Mesendoderm (in vitro differentiated cells): ENCODE measurements around the gene UXS1.

ENCODE experiments used
- DNase-seq: peaks from one replicate; pipeline ENCODE4 v3.0.0; 2013
- H2AK5ac ChIP-seq: 2 replicates; pipeline ENCODE4 v1.6.1; 2013; ENCODE audit warnings: low read length, inconsistent platforms
- H2BK120ac ChIP-seq: 2 replicates; pipeline ENCODE4 v1.6.1; 2013; ENCODE audit warnings: low read depth, mild to moderate bottlenecking, low read length, moderate library complexity, mixed read lengths
- H2BK15ac ChIP-seq: replicated peaks from 2 replicates; pipeline ENCODE4 v1.6.1; 2013; ENCODE audit warnings: low read depth, mild to moderate bottlenecking, moderate library complexity
- H2BK5ac ChIP-seq: 2 replicates; pipeline ENCODE4 v1.6.1; 2013; ENCODE audit warnings: low read length, inconsistent platforms
- H3K18ac ChIP-seq: 2 replicates; pipeline ENCODE4 v1.6.1; 2013; ENCODE audit warnings: mild to moderate bottlenecking, low read length, mixed read lengths
- H3K23ac ChIP-seq: one replicate; pipeline ENCODE4 v1.6.1; 2013; ENCODE audit warnings: low read length
- H3K27ac ChIP-seq: 2 replicates; pipeline ENCODE4 v1.5.1; 2013; ENCODE audit warnings: low read depth, mild to moderate bottlenecking, inconsistent platforms, low read length, moderate library complexity
- H3K27me3 ChIP-seq: 2 replicates; pipeline ENCODE4 v1.6.1; 2013; ENCODE audit warnings: low read length, control low read depth, mild to moderate bottlenecking, inconsistent platforms; ENCODE audit not compliant: insufficient read depth, poor library complexity
- H3K36me3 ChIP-seq: 2 replicates; pipeline ENCODE4 v1.6.1; 2013; ENCODE audit warnings: low read length, inconsistent platforms; ENCODE audit not compliant: control insufficient read depth, insufficient read depth
- H3K4ac ChIP-seq: one replicate; pipeline ENCODE4 v1.6.1; 2013; ENCODE audit warnings: low read depth, mild to moderate bottlenecking, low read length, moderate library complexity
- H3K4me1 ChIP-seq: 2 replicates; pipeline ENCODE4 v1.6.1; 2013; ENCODE audit warnings: low read depth, low read length, inconsistent platforms; ENCODE audit not compliant: control insufficient read depth
- H3K4me2 ChIP-seq: 2 replicates; pipeline ENCODE4 v1.6.1; 2013; ENCODE audit warnings: low read length
- H3K4me3 ChIP-seq: 2 replicates; pipeline ENCODE4 v1.5.1; 2013; ENCODE audit warnings: mild to moderate bottlenecking, low read length
- H3K56ac ChIP-seq: one replicate; pipeline ENCODE4 v1.6.1; 2013; ENCODE audit warnings: low read length
- H3K79me1 ChIP-seq: 2 replicates; pipeline ENCODE4 v1.6.1; 2013; ENCODE audit warnings: low read length, inconsistent platforms
- H3K79me2 ChIP-seq: 2 replicates; pipeline ENCODE4 v1.6.1; 2013; ENCODE audit warnings: mild to moderate bottlenecking, low read length; ENCODE audit not compliant: control insufficient read depth, insufficient read depth
- H3K9ac ChIP-seq: 2 replicates; pipeline ENCODE4 v1.6.1; 2013; ENCODE audit warnings: low read length, inconsistent platforms
- H4K5ac ChIP-seq: one replicate; pipeline ENCODE4 v1.6.1; 2013; ENCODE audit warnings: low read length
- H4K8ac ChIP-seq: one replicate; pipeline ENCODE4 v1.6.1; 2013; ENCODE audit warnings: low read depth, mild to moderate bottlenecking, control low read depth, low read length, moderate library complexity
- WGBS: extraction: QIAGEN DNeasy Blood & Tissue Kit; methylation state at CpG from one replicate; pipeline ENCODE4 v1.1.7; 2013; ENCODE audit warnings: low lambda C conversion rate, missing lambda C conversion rate; ENCODE audit not compliant: insufficient coverage; ENCODE audit errors: extremely low coverage; 5-methylcytosine and 5-hydroxymethylcytosine counted together

UXS1 gene

DNA sequence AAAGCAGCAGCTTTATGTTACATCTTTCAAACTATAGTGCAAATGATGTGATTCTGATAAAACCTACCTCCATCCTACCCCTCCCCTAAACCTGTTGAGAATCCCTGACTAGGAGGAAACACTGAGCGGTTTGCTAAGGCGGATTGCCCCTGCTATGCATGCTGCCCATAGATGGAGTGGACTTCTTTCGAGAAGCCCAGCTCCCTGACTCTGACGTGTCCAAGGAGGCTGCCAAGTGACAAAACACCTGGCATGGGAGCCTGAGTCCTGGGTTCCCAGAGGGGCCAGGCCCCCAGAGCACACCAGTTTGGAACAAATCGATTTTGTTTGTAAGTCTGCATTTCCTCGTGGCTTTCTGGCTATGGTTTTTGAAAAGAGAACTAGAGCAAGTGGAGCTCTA, 1.4 kb upstream of the UXS1 start:
- H3K23ac ChIP-seq: no peak overlapping the region
- H3K56ac ChIP-seq: no peak overlapping the region
- H3K27me3 ChIP-seq: no peaks in the 10 kb centered on the region
- no peak overlapping the region for H2BK5ac ChIP-seq
- H3K18ac ChIP-seq: no peak overlapping the region
- H2BK15ac ChIP-seq: no peak overlapping the region
- no peak overlapping the region for H3K4me3 ChIP-seq
- no peak overlapping the region for H3K4ac ChIP-seq
- no peak overlapping the region for H3K27ac ChIP-seq
- H2BK120ac ChIP-seq: no peak overlapping the region
- WGBS: no CpG with 5 or more reads among the region's 6 CpGs
- H2AK5ac ChIP-seq: no peak overlapping the region
- peaks cover 15% of the 10 kb centered on the region for H3K79me1 ChIP-seq
- no peak for DNase-seq
- no peak overlapping the region for H3K4me2 ChIP-seq
- peaks cover 5% of the 10 kb centered on the region for H3K4me1 ChIP-seq
- H3K36me3 ChIP-seq: no peaks in the 10 kb centered on the region
- no peak overlapping the region for H3K9ac ChIP-seq
- peaks cover 23% of the 10 kb centered on the region for H3K79me2 ChIP-seq
- H4K8ac ChIP-seq: no peak overlapping the region
- no peak overlapping the region for H4K5ac ChIP-seq

DNA sequence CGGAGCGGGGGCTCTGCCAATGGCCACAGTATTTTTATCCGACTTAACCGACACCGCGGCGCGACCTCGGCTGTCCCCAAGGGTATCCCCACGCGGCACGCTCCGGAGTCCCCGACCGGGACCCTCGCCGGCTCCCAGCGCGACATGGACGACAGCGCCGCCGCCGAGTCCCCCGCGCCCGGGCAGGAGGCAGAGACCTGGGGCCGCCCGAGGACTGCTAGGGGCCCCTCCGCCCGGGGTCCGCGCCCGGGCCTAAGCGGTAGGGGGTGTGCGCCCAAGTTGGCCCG, 468 bp downstream of the UXS1 start:
- peak overlapping the region; percentile 87 for H3K4me2 ChIP-seq
- peak overlapping the region; percentile 77 for H3K4ac ChIP-seq
- no peak overlapping the region for H3K23ac ChIP-seq
- H3K4me3 ChIP-seq: peak overlapping the region; percentile 86
- H2BK120ac ChIP-seq: no peak overlapping the region
- WGBS: no CpG with 5 or more reads among the region's 37 CpGs
- no peak overlapping the region for H2BK5ac ChIP-seq
- peak overlapping the region; percentile 96 for H3K18ac ChIP-seq
- H3K79me2 ChIP-seq: peaks cover 32% of the 10 kb centered on the region
- H3K56ac ChIP-seq: peak overlapping the region; percentile 94
- H3K27ac ChIP-seq: peak overlapping the region; percentile 48
- peak overlapping the region; percentile 82 for H3K9ac ChIP-seq
- peaks cover 10% of the 10 kb centered on the region for H3K4me1 ChIP-seq
- peak; percentile 14 for DNase-seq
- peaks cover 20% of the 10 kb centered on the region for H3K79me1 ChIP-seq
- H4K8ac ChIP-seq: no peak overlapping the region
- H3K27me3 ChIP-seq: no peaks in the 10 kb centered on the region
- H2BK15ac ChIP-seq: no peak overlapping the region
- no peak overlapping the region for H2AK5ac ChIP-seq
- no peaks in the 10 kb centered on the region for H3K36me3 ChIP-seq
- H4K5ac ChIP-seq: no peak overlapping the region

- peak overlapping the region; percentile 87 for H3K4me2 ChIP-seq
- peak overlapping the region; percentile 96 for H3K18ac ChIP-seq
- H2BK15ac ChIP-seq: no peak overlapping the region
- no peaks in the 10 kb centered on the region for H3K27me3 ChIP-seq
- peak overlapping the region; percentile 82 for H3K9ac ChIP-seq
- H3K4me1 ChIP-seq: peaks cover 10% of the 10 kb centered on the region
- no peaks in the 10 kb centered on the region for H3K36me3 ChIP-seq
- H3K4me3 ChIP-seq: peak overlapping the region; percentile 86
- H3K56ac ChIP-seq: peak overlapping the region; percentile 94
- H4K8ac ChIP-seq: no peak overlapping the region
- H2BK120ac ChIP-seq: no peak overlapping the region
- WGBS: no CpG with 5 or more reads among the region's 30 CpGs
- peak; percentile 68 for DNase-seq
- H2AK5ac ChIP-seq: peak overlapping the region; percentile 74
- H2BK5ac ChIP-seq: no peak overlapping the region
- peak overlapping the region; percentile 80 for H3K23ac ChIP-seq
- peak overlapping the region; percentile 77 for H3K4ac ChIP-seq
- H3K79me2 ChIP-seq: peaks cover 38% of the 10 kb centered on the region
- H4K5ac ChIP-seq: no peak overlapping the region
- no peak overlapping the region for H3K27ac ChIP-seq
- peaks cover 26% of the 10 kb centered on the region for H3K79me1 ChIP-seq
Observed at GRCh38 chr2:106192752-106193689, 1.1 kb downstream of the UXS1 start.

- peaks cover 10% of the 10 kb centered on the region for H3K4me1 ChIP-seq
- H3K23ac ChIP-seq: peak overlapping the region; percentile 59
- H3K4me3 ChIP-seq: no peak overlapping the region
- no peaks in the 10 kb centered on the region for H3K36me3 ChIP-seq
- no CpG with 5 or more reads among the region's 5 CpGs for WGBS
- no peak overlapping the region for H2BK5ac ChIP-seq
- H3K9ac ChIP-seq: no peak overlapping the region
- peak; percentile 52 for DNase-seq
- no peak overlapping the region for H4K5ac ChIP-seq
- H3K79me2 ChIP-seq: peaks cover 43% of the 10 kb centered on the region
- H3K56ac ChIP-seq: peak overlapping the region; percentile 50
- H4K8ac ChIP-seq: no peak overlapping the region
- peaks cover 29% of the 10 kb centered on the region for H3K79me1 ChIP-seq
- no peak overlapping the region for H2BK15ac ChIP-seq
- no peak overlapping the region for H3K4ac ChIP-seq
- no peak overlapping the region for H3K4me2 ChIP-seq
- H2BK120ac ChIP-seq: no peak overlapping the region
- H3K27ac ChIP-seq: no peak overlapping the region
- no peak overlapping the region for H3K18ac ChIP-seq
- no peaks in the 10 kb centered on the region for H3K27me3 ChIP-seq
- no peak overlapping the region for H2AK5ac ChIP-seq
Observed at GRCh38 chr2:106191511-106192016, 2.5 kb downstream of the UXS1 start.

GRCh38 chr2:106189764-106190468, 4.2 kb downstream of the UXS1 start:
- Histone ChIP-seq H3K23ac (no peak overlapping the region), H3K18ac (no peak overlapping the region)

More at GRCh38 chr2:106189764-106190468, 4.2 kb downstream of the UXS1 start:
- Histone ChIP-seq H3K79me2 (peaks cover 52% of the 10 kb centered on the region), H3K79me1 (peaks cover 31% of the 10 kb centered on the region), H3K56ac (no peak overlapping the region), H4K5ac (no peak overlapping the region), H3K4me2 (no peak overlapping the region), H3K4ac (no peak overlapping the region), H4K8ac (no peak overlapping the region), H2BK15ac (no peak overlapping the region), H2BK5ac (no peak overlapping the region), H3K27me3 (no peaks in the 10 kb centered on the region), H3K4me3 (no peak overlapping the region), H2AK5ac (no peak overlapping the region), H3K36me3 (no peaks in the 10 kb centered on the region), H3K9ac (no peak overlapping the region), H3K4me1 (peaks cover 10% of the 10 kb centered on the region), H2BK120ac (no peak overlapping the region), H3K27ac (no peak overlapping the region)
- no peak for DNase-seq
- no CpG with 5 or more reads among the region's 5 CpGs for WGBS
